Stimulated activated CD4-positive, alpha-beta T cell treated with anti-CD3 and anti-CD28 coated beads, Interleukin-15, amount 100 ng/mL, for 48 hours (primary cell): ENCODE data around the gene RND3.

ENCODE experiments used
- DNase-seq, 2 donors: peaks; one replicate each; pipeline ENCODE4 v3.0.0-alpha.2; 2020; ENCODE audit warnings: low read depth in 2 of 2

RND3 gene

GRCh38 chr2:150441784-150442183 is 45.7 kb downstream of the RND3 start:
- no peak for DNase-seq

- DNase-seq: no peak
Measured at GRCh38 chr2:150441226-150441625, 46.2 kb downstream of the RND3 start.

DNA sequence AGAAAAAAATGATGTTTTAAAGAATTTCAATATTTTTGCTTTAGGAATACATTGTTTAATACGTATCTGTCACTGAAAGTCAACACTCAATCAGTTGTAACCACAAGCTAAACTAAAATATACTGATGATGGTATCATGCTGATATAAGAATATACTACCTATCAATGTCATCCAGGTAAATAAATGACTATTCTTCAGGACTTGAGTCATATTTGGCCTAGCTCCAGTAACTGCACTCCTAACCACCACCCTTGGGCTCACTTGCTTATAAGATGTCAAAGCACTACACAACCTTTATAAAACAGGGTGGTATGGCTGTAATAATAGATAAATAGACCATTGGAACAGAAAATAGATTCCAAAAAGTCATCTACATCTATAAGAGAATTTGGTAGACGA is 48.8 kb downstream of the RND3 start:
- DNase-seq: no peak

GRCh38 chr2:150438041-150438440 is 49.4 kb downstream of the RND3 start:
- DNase-seq: no peak

- no peak for DNase-seq
Measured at GRCh38 chr2:150432312-150432625, 55.2 kb downstream of the RND3 start.

GRCh38 chr2:150431561-150432311 is 55.7 kb downstream of the RND3 start:
- DNase-seq: no peak

DNA sequence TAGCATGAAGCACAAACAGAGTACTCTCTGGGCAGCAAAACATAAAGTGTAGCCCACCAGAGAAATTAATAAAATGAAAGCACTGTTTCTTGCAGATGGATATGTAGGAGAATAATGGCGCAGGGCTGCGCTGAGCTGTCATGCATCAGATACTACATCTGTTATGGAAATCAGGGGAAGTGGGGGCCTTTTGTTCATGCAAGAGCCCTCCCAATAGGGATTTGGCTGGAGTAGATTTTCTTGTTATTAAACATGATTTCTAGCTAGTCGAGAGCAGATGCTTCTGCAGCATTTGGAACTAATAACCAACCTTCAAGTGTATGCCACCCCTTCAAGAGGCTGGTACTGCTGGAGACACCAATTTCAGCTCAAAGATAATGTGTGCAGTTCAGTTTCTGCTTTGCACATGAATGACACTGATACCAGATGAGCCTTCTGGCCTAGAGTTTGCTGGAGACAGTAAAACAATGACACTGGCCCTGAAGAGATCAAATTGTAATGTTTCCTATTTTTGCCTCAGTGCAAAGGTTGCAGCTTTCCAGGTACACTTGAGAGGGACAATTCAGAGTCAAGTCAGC is 58.0 kb downstream of the RND3 start:
- DNase-seq: no peak

- no peak for DNase-seq
Measured at GRCh38 chr2:150428641-150429040, 58.8 kb downstream of the RND3 start.

DNA sequence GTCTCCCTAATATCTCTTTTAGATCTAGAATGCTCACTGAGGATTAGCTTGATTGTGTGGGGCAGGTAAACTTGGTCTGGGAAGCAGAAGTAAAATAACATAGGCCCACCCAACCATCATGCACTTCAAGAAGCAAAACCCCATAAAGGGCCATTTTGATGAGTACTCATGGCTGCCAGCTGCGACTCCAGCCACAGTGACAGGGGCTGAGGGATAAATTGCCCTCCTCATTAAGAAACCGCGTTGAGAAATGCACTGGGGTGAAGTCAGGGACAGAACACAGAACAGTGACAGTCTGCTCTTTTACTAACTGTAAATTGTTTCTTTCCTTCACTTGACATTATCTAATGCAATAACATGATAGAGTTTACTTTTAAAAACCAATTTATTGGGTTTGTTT is 60.2 kb downstream of the RND3 start:
- no peak for DNase-seq

DNA sequence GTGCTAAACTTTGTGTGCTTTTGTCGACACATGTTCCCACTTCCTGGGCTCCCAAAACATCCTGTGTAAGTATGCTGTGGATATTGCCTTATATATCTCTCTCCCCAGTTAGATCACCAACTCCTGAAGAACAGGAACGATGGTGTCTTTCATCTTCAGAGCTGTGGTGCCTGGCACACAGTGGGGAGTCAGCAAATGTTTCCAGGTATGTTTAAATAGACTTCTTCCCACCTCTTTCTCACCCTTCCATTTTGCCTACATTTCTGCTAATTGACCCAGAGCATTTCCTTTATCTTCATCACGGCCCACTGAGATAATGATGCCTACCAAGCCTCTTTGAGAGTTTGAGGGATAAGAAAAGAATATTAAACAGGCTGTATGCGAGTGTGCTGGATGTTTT is 60.7 kb downstream of the RND3 start:
- DNase-seq: no peak

DNA sequence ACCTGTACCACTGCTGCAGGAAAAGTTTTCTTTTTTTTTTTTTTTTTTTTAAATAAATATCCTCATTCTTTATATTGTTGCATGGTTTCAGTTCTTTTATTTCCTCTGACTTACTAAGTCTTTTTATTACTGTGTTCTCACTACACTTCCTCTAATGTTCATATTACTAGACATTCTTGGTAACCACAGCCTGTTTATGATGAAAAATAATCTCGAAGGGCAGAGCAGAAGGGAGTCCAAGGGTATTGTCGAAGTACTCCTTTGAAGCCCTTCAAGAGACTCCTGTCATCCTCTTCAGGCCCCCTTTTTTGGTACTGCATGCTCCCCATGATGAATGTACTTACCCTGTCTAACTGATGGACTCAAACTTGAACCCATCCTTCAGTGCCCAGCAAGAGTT is 61.2 kb downstream of the RND3 start:
- DNase-seq: no peak

- no peak for DNase-seq
Measured at GRCh38 chr2:150425121-150425955, 62.1 kb downstream of the RND3 start.

DNA sequence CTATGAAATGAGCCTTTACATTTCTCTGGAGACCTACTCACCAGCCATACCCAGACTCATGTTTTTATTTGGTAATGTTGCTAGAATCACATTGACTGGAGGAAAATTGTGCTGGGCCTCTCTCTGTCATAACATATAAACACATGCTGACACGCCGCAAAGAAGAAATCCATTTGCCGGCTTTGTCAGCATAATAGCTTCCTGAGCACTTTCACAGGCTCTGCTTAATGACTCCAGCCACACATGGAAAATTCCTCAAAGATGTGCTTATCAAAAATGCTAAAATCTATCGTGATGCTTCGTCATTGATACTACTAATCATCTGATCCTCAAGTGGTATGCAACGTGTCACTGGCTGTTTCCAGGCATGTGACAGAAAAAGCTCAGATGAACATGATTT is 63.1 kb downstream of the RND3 start:
- DNase-seq: no peak

GRCh38 chr2:150421126-150421651 is 66.3 kb downstream of the RND3 start:
- DNase-seq: no peak

- no peak for DNase-seq
Measured at GRCh38 chr2:150418916-150419315, 68.6 kb downstream of the RND3 start.
